Smooth muscle cell (in vitro differentiated cells): ENCODE data around the gene LARGE2. TPM values are rescaled to one million over a fixed set of nuclear protein-coding genes. Genes with fewer than 3 reads are reported as not detected.

ENCODE experiments used
- DNase-seq: peaks from one replicate; lab custom pipeline; 2025; ENCODE audit not compliant: unreplicated experiment; lab: John Stamatoyannopoulos, UW
- H2AFZ ChIP-seq: fragments of 200-600 bp; sonication (generic); 2 replicates; pipeline ENCODE4 v1.6.0; 2016; ENCODE audit warnings: antibody characterized with exemption, low read depth, mild to moderate bottlenecking
- H3F3A ChIP-seq: fragments of 200-600 bp; sonication (generic); 2 replicates; pipeline ENCODE4 v1.6.0; 2017; ENCODE audit warnings: antibody characterized with exemption, low read depth
- H3K27ac ChIP-seq: fragments of 200-600 bp; sonication (generic); 2 replicates; pipeline ENCODE4 v1.5.1; 2016; ENCODE audit warnings: low read depth, mild to moderate bottlenecking
- H3K27me3 ChIP-seq: fragments of 200-600 bp; sonication (generic); 2 replicates; pipeline ENCODE4 v1.6.1; 2016; ENCODE audit warnings: low read depth, mild to moderate bottlenecking
- H3K36me3 ChIP-seq: fragments of 200-600 bp; sonication (generic); 2 replicates; pipeline ENCODE4 v1.5.1; 2016; ENCODE audit warnings: low read depth
- H3K4me1 ChIP-seq: fragments of 200-600 bp; sonication (generic); 2 replicates; pipeline ENCODE4 v1.5.1; 2016; ENCODE audit warnings: low read depth
- H3K4me2 ChIP-seq: fragments of 200-600 bp; sonication (generic); 2 replicates; pipeline ENCODE4 v1.6.0; 2016; ENCODE audit warnings: mild to moderate bottlenecking
- H3K4me3 ChIP-seq: fragments of 200-600 bp; sonication (generic); 2 replicates; pipeline ENCODE4 v1.5.1; 2016; ENCODE audit warnings: mild to moderate bottlenecking
- H3K79me2 ChIP-seq: fragments of 200-600 bp; sonication (generic); 2 replicates; pipeline ENCODE4 v1.6.0; 2016; ENCODE audit warnings: low read depth, mild to moderate bottlenecking
- H3K9ac ChIP-seq: fragments of 200-600 bp; sonication (generic); 2 replicates; pipeline ENCODE4 v1.6.0; 2016; ENCODE audit warnings: low read depth
- H3K9me3 ChIP-seq: fragments of 200-600 bp; sonication (generic); replicated peaks from 2 replicates; pipeline ENCODE4 v1.5.1; 2016; ENCODE audit warnings: low read depth
- H4K20me1 ChIP-seq: fragments of 200-600 bp; sonication (generic); 2 replicates; pipeline ENCODE4 v1.6.0; 2016; ENCODE audit warnings: low read depth
- WGBS: methylation state at CpG from one replicate; pipeline ENCODE4 v1.1.7; 2016; ENCODE audit warnings: low lambda C conversion rate; 5-methylcytosine and 5-hydroxymethylcytosine counted together
- polyA plus RNA-seq: library from polyadenylated mRNA; unstranded; fragments of >200 nt; fragmentation: Nextera tagmentation; extraction: Ambion mirVana; gene quantifications from 2 replicates; pipeline ENCODE4 v1.2.1, GENCODE V29; 2016
- total RNA-seq: library from RNA; depleted of rRNA; stranded (reverse); fragments of >200 nt; gene quantifications from 2 replicates; pipeline ENCODE4 v1.2.3, GENCODE V29; 2014
- TF ChIP-seq, protein P1 (sequence below): fragments of 200-600 bp; sonication (generic); IDR thresholded peaks from 2 replicates; pipeline ENCODE4 v1.5.1; 2017; ENCODE audit warnings: borderline replicate concordance, mild to moderate bottlenecking, antibody characterized with exemption; ENCODE audit not compliant: insufficient read depth, poor library complexity, severe bottlenecking

LARGE2 gene
- total and polyA plus RNA-seq, 2 experiments from 2014 or later: 0.40 to 0.46 TPM

DNA sequence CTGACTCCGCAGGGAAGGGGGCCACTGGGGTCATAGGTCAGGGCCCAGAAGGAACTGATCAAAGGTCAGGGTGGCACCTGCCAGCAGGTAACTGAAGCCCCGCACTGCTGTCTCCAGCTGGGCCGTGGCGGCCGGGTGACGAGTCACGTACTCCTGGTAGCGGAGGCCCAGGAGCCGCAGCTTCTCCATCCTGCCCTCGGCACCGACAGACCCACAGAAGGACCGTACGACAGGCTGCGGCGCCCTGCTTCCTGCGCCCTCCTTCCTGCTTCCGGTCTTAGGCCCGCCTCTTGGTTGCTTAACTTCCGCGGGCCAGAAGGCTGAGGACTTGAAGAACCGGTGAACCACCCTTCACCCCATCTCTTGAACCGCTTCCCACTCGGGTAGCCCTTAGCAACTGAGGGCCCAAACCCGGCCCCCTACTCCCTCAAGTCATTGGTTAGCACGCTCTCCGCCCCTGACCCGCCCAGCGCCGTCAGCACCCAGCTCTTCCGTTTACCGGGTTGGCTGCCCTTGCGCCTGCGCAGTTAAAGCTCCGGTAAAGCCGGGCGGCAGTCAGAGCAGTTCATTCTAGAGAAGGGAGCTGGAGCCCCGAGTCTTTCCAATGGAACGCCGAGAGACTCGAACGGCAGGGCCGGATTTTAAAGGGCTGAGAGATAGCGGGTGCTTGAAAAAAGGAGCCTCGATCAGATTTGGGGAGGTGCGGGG lies 4.7 kb upstream of the LARGE2 start, which contains the start of gene PEX16:
Gene PEX16, minus strand, starts transcription at position 255 of the 708 bp plus-strand sequence. Its CDS starts 66 bp downstream, at position 189.
- H3K27me3 ChIP-seq: peaks cover 24% of the 10 kb centered on the region
- peak within 1 kb of the TSS; percentile 95 for H3K4me2 ChIP-seq
- no peaks in the 10 kb centered on the region for H3K36me3 ChIP-seq
- H4K20me1 ChIP-seq: no peaks in the 10 kb centered on the region
- peak within 1 kb of the TSS; percentile 80 for H3K4me3 ChIP-seq
- no peaks in the 10 kb centered on the region for H3F3A ChIP-seq
- H3K9me3 ChIP-seq: no peaks in the 10 kb centered on the region
- H3K79me2 ChIP-seq: peaks cover 8% of the 10 kb centered on the region
- peak within 1 kb of the TSS; percentile 64 for H2AFZ ChIP-seq
- TF ChIP-seq, protein P1, sequence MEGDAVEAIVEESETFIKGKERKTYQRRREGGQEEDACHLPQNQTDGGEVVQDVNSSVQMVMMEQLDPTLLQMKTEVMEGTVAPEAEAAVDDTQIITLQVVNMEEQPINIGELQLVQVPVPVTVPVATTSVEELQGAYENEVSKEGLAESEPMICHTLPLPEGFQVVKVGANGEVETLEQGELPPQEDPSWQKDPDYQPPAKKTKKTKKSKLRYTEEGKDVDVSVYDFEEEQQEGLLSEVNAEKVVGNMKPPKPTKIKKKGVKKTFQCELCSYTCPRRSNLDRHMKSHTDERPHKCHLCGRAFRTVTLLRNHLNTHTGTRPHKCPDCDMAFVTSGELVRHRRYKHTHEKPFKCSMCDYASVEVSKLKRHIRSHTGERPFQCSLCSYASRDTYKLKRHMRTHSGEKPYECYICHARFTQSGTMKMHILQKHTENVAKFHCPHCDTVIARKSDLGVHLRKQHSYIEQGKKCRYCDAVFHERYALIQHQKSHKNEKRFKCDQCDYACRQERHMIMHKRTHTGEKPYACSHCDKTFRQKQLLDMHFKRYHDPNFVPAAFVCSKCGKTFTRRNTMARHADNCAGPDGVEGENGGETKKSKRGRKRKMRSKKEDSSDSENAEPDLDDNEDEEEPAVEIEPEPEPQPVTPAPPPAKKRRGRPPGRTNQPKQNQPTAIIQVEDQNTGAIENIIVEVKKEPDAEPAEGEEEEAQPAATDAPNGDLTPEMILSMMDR: no peak
- H3K4me1 ChIP-seq: peaks cover 30% of the 10 kb centered on the region
- peak within 1 kb of the TSS; percentile 79 for H3K27ac ChIP-seq
- H3K9ac ChIP-seq: peak within 1 kb of the TSS; percentile 85
- peak; percentile 79 for DNase-seq
- 1% methylated on average over 45 of the region's 45 CpGs for WGBS

DNA sequence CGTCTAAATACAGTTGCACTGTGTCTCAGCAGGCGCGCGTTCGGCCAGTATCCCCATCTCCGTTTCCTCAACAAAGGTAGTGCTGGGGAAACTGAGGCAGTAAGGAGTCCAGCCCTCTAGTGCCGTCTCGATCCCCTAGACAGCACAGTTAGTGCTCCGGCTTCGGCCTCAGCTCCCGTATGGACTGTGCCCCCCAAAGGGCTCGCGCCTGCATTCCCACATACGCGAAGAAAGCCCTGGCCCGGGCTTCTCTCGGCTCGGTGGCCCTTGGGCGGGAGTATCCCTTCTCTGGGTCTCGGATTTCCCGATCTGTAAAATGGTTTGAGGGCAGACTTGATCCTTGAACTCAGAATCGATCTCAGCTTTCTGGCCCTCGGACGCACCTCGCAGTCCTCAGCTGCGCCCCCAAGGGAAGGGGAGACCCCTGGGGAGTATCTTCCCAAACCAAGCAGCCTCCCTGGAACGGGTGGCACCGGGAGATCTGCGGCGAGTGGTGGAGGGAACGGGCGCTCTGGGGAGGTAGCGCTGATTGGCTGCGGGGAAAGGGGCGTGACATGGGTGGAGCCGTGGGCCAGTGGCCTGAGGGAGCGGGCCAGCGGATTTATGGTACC lies 4.0 kb upstream of the LARGE2 start:
- TF ChIP-seq, protein P1: no peak
- WGBS: under 1% methylated on average over 38 of the region's 38 CpGs
- Histone ChIP-seq H2AFZ (peak overlapping the region; percentile 64), H3F3A (no peaks in the 10 kb centered on the region), H3K4me2 (peak overlapping the region; percentile 95), H3K9ac (peak overlapping the region; percentile 47), H4K20me1 (no peaks in the 10 kb centered on the region), H3K27ac (peak overlapping the region; percentile 79), H3K27me3 (peaks cover 30% of the 10 kb centered on the region), H3K4me1 (peaks cover 30% of the 10 kb centered on the region), H3K9me3 (no peaks in the 10 kb centered on the region), H3K36me3 (no peaks in the 10 kb centered on the region), H3K79me2 (peaks cover 8% of the 10 kb centered on the region), H3K4me3 (peak overlapping the region; percentile 80)
- DNase-seq: peak; percentile 63

DNA sequence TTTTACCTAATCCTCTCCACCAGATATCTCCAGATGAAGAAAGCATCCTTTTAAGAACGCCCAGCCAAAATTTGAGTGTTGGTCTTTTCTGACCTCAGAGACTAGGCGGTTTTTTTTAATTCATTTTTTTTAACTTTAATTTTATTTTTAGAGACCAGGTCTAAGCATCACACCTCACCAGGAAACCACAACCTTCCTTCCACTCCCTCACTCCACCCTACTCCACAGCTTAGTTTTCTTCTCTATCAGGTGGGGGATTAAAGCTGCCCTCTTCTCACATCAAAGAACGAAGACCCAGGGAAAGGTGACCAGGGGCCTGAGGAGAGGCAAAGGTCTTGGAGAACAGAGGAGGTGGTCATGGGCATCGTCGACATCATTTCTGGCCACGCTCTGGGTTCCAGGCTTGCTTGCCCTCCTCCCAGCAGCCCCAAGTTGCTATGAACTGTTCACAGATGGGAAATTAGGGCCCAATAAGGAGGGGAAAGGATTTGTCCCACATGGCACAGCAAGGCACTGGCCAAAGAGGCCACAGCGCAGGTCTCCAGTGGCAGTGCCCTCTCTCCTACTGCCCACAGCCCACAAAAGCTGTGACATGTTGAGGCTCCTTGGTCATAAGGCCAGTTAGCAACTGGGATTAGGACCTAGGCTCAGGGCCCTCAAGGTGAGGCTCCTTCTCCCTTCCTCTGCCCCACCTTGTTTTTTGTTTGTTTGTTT lies 3.3 kb upstream of the LARGE2 start:
- H3K4me3 ChIP-seq: peak overlapping the region; percentile 80
- H2AFZ ChIP-seq: peak overlapping the region; percentile 64

More for the DNA sequence above, 3.3 kb upstream of the LARGE2 start:
- H3K9ac ChIP-seq: no peak overlapping the region
- 76% methylated on average over 7 of the region's 7 CpGs for WGBS
- no peaks in the 10 kb centered on the region for H4K20me1 ChIP-seq
- no peaks in the 10 kb centered on the region for H3K36me3 ChIP-seq
- DNase-seq: no peak
- TF ChIP-seq, protein P1: no peak
- peaks cover 30% of the 10 kb centered on the region for H3K4me1 ChIP-seq
- no peak overlapping the region for H3K27ac ChIP-seq
- peaks cover 34% of the 10 kb centered on the region for H3K27me3 ChIP-seq
- H3F3A ChIP-seq: no peaks in the 10 kb centered on the region
- peaks cover 8% of the 10 kb centered on the region for H3K79me2 ChIP-seq
- peak overlapping the region; percentile 95 for H3K4me2 ChIP-seq
- no peaks in the 10 kb centered on the region for H3K9me3 ChIP-seq
